ENCODE data around the gene KCNMA1. TPM values are rescaled to one million over a fixed set of nuclear protein-coding genes. Genes with fewer than 3 reads are reported as not detected.
"Not testable (repeated sequence)": the region's sequence is repeated elsewhere in the genome, so short reads cannot be mapped to it uniquely, and the experiment has no call there.

The KCNMA1 gene
- 20.6 TPM for total RNA-seq
- long read RNA-seq, partial matches to known transcripts = 1 of 24 reads
- long read RNA-seq, other reads (novel, unspliced or antisense) = 22 of 24 reads

- peak; percentile 77 for DNase-seq (ENCODE audit: low spot score)
These were observed at the start of gene KCNMA1 for GRCh38 chr10:77637532-77638320. Gene KCNMA1, minus strand, starts transcription at chr10:77637808.

DNA sequence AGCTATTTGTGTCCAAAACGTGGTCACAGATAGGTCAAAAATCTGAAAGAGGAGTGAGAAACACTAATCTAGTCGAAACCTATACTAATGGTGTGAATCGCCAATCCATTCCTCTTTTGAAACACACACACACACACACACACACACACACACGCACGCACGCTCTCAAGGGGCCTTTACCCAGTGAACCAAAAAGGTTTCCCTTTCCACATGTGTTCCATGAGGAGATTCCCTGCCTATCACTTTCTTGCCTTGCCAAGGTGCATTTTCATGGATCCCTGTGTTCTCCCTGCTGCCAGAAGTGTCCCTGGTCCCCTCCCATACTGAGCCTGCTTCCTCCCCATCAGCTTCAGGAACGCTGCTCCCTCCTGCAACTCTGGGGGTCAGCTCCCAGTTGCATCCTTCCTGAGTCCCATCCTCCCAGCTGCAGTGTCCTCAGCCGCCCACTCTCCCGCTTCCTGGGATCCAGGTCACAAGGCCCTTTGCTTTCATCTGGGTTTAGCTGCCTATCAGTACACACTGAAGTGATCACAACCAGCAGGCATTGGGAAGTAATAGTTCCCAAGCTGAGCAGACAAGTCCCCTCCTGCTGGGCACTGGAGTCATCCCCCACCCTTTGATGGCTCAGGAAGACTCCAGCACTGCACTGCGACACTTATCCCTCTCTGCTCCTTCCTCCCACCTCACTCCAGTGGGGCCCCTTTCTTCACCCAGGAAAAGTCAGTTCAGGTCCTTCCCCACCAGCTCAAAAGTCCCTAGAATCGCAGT, 49.2 kb upstream of the KCNMA1 start:
- DNase-seq (ENCODE audit: low spot score) = no peak

GRCh38 chr10:77686096-77686495, 48.5 kb upstream of the KCNMA1 start:
- DNase-seq (ENCODE audit: low spot score) = no peak

DNA sequence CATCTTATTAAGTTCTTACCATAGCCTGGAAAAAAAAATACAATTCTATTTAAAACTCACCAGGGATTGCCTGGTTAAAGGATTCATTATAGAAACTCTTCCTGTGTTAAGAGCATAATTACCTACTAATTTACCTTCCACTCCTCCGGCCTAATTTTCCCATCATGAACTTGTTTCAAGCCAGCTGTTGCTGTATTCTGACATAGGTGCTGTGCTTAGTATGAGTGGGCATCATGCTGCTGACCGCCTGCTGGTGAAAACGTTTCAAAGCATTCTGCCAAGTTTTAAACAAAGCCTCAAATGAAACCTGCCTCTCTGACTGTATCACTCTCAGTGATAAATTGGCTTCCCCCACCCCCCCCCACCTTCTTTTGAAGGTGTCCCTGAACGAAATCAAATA, 47.8 kb upstream of the KCNMA1 start:
- DNase-seq (ENCODE audit: low spot score) = no peak

- not testable (repeated sequence) for DNase-seq (ENCODE audit: low spot score)
These were observed 45.5 kb upstream of the KCNMA1 start for GRCh38 chr10:77683088-77683432.

DNA sequence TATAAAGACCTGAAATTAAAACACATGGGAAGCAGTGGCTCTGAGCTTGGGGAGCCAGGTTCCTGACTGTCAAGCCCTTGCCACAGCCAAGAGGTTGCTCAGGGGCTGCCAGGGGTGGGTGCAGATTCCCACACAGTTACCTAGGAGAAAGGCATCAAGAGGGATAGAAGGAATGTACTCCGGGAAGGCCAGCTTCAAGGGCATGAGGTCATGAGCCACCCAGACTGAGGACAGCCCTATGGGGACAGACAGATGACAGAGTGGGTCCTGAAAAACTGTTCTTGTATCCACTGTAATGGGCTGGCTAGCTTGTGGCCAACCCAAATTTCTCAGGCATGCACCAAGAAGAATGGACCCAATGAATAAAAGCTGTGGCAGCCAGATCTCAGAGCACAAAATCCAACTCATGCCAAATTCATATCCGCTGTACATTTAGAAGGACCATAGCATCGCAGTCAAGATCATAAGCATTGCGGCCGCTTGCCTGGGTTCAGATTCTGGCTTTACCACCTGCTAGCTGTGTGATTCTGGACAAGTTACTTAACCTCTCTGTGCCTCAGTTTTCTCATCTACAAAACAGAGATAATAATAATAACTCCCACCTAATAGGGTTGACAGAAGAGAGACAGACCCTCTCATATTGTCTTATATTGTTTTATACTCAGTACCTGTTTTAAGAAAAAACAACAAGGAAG, 44.9 kb upstream of the KCNMA1 start:
- no peak for DNase-seq (ENCODE audit: low spot score)

DNA sequence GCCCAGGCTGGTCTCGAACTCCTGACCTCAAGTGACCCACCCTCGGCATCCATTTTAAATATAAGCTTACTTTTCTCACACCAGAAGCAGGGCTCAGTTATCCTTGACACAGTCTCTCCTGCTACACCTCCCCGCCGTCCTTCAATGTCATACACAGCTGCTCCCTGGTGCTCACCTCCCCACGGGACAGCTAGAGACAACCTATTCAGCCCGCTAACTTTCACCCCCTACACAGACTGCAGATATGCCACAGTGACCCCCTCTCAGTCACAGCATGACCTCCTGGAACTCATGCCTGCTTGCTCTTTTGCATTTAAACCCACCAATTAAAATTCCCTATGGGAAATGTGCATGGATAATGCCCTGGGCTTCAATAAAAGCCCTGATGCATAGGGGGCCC, 44.2 kb upstream of the KCNMA1 start:
- no peak for DNase-seq (ENCODE audit: low spot score)

DNA sequence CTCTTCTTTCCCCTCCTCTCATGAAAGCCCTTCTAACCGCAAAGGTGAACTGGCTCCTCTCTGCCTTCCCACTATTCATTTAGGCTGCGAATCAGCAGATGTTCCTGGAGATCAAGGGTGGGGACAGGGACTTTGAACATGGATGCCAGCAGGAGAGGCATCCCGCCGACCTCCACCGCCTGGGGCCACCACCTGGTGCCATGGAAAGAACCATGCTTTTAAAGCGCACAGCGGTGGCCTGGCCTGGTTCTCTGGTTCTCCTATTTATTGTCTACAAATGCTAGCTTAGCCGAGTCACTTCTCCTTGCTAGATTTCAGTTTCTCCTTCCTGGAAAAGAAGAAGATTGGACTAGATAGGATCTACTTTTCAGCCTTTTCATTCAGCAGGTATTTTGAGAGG, 43.2 kb upstream of the KCNMA1 start:
- no peak for DNase-seq (ENCODE audit: low spot score)

DNA sequence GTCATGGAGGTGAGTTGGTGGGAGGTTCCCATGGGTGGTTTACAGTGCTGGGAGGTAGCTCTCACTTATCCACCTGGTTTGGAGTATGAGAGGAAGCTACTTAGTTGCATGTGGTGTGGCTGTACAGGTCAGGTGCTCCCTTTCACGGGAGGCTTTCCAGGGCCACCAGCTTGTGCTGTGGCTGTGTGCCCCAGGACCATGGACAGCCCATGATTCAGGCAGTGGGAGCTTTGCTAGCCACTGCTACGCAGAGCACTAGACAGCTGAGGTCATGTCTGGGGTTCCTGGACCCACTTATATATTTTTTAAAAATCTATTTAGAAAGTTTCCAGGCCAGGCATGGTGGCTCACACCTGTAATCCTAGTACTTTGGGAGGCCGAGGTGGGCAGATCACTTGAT, 42.5 kb upstream of the KCNMA1 start:
- no peak for DNase-seq (ENCODE audit: low spot score)

- no peak for DNase-seq (ENCODE audit: low spot score)
These were observed 41.6 kb upstream of the KCNMA1 start for GRCh38 chr10:77679217-77679616.

- DNase-seq (ENCODE audit: low spot score) = no peak
These were observed 40.5 kb upstream of the KCNMA1 start for GRCh38 chr10:77678146-77678545.

DNA sequence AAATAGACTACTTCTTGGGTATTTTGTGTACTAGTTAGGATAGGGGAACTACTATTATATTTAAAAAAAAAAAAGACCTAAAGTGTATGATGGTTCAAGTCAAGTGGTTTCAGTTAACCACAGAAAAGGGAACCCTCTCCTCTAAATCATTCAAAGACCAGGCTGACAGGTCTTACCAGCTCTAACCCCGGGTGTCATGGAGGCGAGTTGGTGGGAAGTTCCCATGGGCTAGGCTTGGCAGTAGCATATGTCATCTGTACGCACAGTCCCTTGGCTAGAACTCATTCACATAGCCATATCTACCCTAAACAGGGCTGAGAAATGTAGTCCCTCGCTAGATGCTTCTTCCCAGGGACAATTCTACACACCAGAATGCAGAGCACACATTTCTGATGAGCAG, 37.7 kb upstream of the KCNMA1 start:
- DNase-seq (ENCODE audit: low spot score) = no peak

GRCh38 chr10:77673515-77674140, 36.0 kb upstream of the KCNMA1 start:
- DNase-seq (ENCODE audit: low spot score) = no peak

GRCh38 chr10:77673101-77673500, 35.5 kb upstream of the KCNMA1 start:
- DNase-seq (ENCODE audit: low spot score) = no peak

DNA sequence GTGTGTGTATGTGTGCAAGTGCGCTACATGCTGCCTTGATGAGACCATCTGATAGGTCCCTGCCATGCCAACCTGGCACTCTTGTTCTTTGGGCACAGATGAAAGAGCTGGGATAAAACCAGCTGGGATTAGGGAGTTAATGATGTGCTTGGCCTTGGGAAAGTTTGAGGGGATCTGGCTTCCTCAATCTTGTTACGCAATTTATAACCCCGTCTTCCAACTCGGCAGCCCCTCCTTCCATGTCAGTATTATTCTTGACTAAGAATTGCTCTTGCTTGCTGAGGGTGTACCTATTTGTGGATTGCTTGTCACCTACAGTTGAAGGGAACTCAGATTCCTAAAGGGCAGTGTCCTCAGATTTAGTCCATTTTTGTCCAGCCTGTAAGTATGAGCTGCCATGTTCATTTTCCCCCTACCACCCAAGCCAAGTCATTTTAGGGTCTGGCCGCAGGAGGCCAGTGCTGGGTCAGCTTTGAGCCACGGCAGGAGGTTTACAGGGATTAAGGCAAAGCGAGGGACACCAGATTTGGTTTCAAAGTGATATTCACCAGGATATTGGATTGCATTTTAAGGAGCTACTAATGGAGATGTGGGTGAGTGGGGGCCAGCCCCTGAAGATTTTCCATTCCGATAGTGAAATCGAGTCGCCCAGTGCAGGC, 34.1 kb upstream of the KCNMA1 start:
- DNase-seq (ENCODE audit: low spot score) = no peak

DNA sequence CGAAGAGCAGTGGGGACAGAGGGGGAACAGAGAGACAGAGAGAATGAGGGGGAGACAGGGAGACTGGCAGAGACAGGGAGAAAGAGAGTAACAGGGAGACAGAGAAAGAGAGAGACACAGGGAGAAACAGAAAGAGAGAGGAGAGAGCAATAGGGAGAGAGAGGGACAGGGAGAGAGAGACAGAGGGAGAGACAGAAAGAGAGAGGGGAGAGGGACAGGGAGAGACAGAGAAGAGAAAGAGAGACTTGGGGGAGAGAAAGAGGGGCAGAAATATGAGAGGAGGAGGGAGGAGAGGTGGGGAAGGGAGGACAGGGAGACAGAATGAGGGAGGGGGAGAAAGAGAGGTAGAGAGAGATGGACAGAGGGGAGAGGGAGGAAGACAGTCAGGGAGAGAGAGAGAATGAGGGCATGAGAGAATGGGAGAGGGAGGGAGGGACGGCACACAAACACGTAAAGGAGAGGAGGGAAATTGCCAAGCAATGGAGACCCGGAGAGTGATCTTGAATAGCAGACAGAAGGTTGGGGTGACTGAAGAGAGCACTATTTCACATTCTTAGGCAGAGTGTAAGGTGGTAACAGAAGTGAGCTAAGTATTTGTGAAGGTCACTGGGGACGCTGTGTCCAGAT, 33.3 kb upstream of the KCNMA1 start:
- no peak for DNase-seq (ENCODE audit: low spot score)

- no peak for DNase-seq (ENCODE audit: low spot score)
These were observed 32.3 kb upstream of the KCNMA1 start for GRCh38 chr10:77669892-77670291.

DNA sequence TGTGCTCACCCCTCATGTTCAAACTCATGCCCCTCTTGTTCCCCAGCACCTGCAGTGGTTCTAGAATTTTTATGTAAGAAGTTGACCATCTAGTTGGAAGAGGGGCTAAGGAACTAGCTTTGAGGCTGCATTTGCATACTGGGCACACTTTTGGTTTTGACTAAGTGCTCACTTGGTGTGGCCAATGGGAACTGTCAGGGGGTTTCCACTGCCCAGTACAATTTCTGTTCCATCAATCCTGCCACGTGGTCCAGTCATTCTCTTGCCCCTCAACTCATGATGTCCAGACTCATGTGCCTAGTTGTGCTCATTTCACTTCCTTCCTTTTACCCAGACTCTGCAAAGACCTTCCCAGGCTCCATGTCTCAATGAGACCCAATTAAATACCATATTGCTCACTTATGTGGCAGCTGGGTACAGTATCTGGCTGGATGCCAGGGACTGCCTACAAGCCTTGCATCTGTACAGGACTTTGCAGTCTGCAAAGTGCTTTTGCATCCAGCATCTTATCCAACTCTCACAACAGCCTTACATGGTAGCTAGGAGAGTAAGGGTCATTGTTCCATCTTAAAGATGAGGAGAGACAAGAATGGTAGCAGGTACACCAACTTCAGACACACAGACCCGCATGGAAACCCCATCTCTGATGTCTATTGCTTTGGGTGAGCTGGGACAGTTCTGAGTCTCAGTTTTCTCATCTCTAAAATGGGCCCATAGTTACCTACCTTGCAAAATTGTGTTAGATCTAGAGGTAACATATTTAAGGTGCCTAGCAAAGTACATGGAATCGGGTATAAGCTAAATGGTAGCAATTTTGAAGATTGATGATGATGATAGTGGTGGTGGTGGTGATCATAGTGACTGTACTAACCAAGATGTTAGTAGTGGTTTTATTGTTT, 30.1 kb upstream of the KCNMA1 start:
- DNase-seq (ENCODE audit: low spot score) = no peak

- DNase-seq (ENCODE audit: low spot score) = no peak
These were observed 29.2 kb upstream of the KCNMA1 start for GRCh38 chr10:77666821-77667220.

DNA sequence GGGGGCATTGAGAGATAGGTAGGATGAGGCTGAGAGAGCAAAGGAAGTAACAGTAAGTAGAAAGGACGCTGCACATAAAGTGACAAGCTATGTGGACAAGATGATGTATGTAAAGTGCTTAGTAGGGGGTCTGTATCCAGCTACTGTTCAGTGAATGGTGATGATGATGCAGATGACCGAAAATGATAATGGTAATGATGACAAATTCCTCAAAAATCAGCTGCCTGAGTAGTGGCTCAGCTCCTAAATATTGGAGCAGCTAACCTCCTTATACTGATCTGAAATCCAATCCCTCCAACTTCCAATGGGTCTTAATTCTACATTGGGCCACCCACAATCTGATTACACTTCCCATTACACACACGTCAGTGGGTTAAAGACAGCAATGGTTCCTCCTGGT, 27.1 kb upstream of the KCNMA1 start:
- DNase-seq (ENCODE audit: low spot score) = no peak

All from mesenteric fat pad (tissue), 1 donor.